Neural cell (in vitro differentiated cells): Measurements from ENCODE around the gene ANP32E.

Experiments
- EP300 ChIP-seq: fragments of 450-650 bp; conservative IDR thresholded peaks from 2 replicates; pipeline ENCODE4 v1.6.1; 2014; ENCODE audit warnings: antibody characterized with exemption, mild to moderate bottlenecking, moderate library complexity; ENCODE audit not compliant: poor library complexity, severe bottlenecking
- EZH2 ChIP-seq: fragments of 200-600, 300-800 bp; shearing (Covaris generic), sonication (generic); IDR thresholded peaks from 2 replicates; pipeline ENCODE4 v1.6.1; 2014; ENCODE audit warnings: antibody characterized with exemption, low read length, borderline replicate concordance, mild to moderate bottlenecking; ENCODE audit not compliant: insufficient read depth, poor library complexity, severe bottlenecking
- MXI1 ChIP-seq: fragments of 450-650 bp; conservative IDR thresholded peaks from 2 replicates; pipeline ENCODE4 v1.6.1; 2014; ENCODE audit warnings: antibody characterized with exemption, mild to moderate bottlenecking; ENCODE audit not compliant: poor library complexity, severe bottlenecking
- TAF1 ChIP-seq: IDR thresholded peaks from 2 replicates; pipeline ENCODE4 v1.6.1; 2012; ENCODE audit warnings: low read depth
- TF ChIP-seq, protein P1 (sequence below): fragments of 450-650 bp; IDR thresholded peaks from 2 replicates; pipeline ENCODE4 v1.5.1; 2014; ENCODE audit warnings: antibody characterized with exemption, mild to moderate bottlenecking, moderate library complexity; ENCODE audit not compliant: poor library complexity, severe bottlenecking
- TF ChIP-seq, protein P2 (sequence below): IDR thresholded peaks from 2 replicates; pipeline ENCODE4 v1.6.1; 2012; ENCODE audit warnings: borderline replicate concordance

DNA sequence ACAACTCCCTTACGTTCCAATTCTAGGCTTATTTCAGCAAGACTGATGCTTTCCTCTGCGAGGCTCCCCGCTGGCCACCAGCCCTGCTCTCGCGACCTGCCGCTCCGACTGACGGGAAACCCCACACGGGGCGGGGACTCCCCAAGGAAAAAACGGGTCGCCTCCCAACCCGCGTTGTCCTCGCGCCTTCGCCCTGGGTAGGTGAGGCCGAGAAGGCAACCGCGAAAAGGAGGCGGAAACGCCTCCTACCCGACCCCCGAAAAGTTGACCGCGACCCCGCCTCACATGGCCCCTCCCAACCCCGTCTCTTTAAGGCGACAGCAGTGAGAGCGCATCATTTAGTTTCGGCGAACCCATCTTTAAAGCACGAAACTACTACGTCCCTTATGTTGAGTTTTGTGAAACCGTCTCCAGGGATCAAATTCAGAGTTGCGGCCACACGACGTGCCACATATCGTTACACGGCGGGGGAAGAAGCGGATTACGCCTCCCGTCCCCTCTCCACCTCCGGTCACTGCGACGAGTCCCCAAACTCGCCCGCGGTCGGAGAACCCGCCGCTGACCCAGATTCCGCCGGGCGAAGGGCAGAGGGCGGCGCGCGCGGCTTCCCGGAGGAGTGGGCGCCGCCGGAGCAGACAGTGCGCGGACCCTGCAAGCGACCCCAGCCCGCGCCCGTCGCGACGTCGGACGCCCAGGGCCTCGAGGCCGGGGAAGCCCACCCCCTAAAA is 1.2 kb downstream of the ANP32E start:
- TF ChIP-seq, protein P1, sequence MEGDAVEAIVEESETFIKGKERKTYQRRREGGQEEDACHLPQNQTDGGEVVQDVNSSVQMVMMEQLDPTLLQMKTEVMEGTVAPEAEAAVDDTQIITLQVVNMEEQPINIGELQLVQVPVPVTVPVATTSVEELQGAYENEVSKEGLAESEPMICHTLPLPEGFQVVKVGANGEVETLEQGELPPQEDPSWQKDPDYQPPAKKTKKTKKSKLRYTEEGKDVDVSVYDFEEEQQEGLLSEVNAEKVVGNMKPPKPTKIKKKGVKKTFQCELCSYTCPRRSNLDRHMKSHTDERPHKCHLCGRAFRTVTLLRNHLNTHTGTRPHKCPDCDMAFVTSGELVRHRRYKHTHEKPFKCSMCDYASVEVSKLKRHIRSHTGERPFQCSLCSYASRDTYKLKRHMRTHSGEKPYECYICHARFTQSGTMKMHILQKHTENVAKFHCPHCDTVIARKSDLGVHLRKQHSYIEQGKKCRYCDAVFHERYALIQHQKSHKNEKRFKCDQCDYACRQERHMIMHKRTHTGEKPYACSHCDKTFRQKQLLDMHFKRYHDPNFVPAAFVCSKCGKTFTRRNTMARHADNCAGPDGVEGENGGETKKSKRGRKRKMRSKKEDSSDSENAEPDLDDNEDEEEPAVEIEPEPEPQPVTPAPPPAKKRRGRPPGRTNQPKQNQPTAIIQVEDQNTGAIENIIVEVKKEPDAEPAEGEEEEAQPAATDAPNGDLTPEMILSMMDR: no peak
- TF ChIP-seq TAF1 (no peak), MXI1 (peak; percentile 46), EP300 (no peak), EZH2 (no peak)
- TF ChIP-seq, protein P2, sequence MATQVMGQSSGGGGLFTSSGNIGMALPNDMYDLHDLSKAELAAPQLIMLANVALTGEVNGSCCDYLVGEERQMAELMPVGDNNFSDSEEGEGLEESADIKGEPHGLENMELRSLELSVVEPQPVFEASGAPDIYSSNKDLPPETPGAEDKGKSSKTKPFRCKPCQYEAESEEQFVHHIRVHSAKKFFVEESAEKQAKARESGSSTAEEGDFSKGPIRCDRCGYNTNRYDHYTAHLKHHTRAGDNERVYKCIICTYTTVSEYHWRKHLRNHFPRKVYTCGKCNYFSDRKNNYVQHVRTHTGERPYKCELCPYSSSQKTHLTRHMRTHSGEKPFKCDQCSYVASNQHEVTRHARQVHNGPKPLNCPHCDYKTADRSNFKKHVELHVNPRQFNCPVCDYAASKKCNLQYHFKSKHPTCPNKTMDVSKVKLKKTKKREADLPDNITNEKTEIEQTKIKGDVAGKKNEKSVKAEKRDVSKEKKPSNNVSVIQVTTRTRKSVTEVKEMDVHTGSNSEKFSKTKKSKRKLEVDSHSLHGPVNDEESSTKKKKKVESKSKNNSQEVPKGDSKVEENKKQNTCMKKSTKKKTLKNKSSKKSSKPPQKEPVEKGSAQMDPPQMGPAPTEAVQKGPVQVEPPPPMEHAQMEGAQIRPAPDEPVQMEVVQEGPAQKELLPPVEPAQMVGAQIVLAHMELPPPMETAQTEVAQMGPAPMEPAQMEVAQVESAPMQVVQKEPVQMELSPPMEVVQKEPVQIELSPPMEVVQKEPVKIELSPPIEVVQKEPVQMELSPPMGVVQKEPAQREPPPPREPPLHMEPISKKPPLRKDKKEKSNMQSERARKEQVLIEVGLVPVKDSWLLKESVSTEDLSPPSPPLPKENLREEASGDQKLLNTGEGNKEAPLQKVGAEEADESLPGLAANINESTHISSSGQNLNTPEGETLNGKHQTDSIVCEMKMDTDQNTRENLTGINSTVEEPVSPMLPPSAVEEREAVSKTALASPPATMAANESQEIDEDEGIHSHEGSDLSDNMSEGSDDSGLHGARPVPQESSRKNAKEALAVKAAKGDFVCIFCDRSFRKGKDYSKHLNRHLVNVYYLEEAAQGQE: no peak
